Fibroblast of peridontal ligament (primary cell): Measurements from ENCODE around the gene VSIG10L2.
"Not testable (repeated sequence)": the region's sequence is repeated elsewhere in the genome, so short reads cannot be mapped to it uniquely, and the experiment has no call there.

Source experiments
- DNase-seq: peaks from one replicate; pipeline ENCODE4 v3.0.0-alpha.2; 2010; ENCODE audit errors: extremely low read depth

The VSIG10L2 gene

GRCh38 chr11:125945797-125946520 lies at the start of gene VSIG10L2:
Gene VSIG10L2 (plus strand): TSS chr11:125946044. CDS start chr11:125946056, 12 bp downstream.
- DNase-seq: no peak

- no peak for DNase-seq
Observed at GRCh38 chr11:125901872-125902271, 44.0 kb upstream of the VSIG10L2 start.

- no peak for DNase-seq
Observed at GRCh38 chr11:125902277-125902926, 43.4 kb upstream of the VSIG10L2 start.

GRCh38 chr11:125902927-125903710 lies 42.7 kb upstream of the VSIG10L2 start, which contains the start of gene PUS3:
Gene PUS3 (minus strand): TSS chr11:125903206. CDS start chr11:125896284, 6,922 bp downstream.
- peak; percentile 78 for DNase-seq

GRCh38 chr11:125903711-125904659 lies 41.9 kb upstream of the VSIG10L2 start, which contains the start of gene DDX25:
Gene DDX25 (plus strand): TSS chr11:125904508. CDS start chr11:125904518, 10 bp downstream.
- no peak for DNase-seq

GRCh38 chr11:125904678-125905077 lies 41.2 kb upstream of the VSIG10L2 start:
- DNase-seq: no peak

GRCh38 chr11:125910226-125910849 lies 35.5 kb upstream of the VSIG10L2 start:
- peak; percentile 12 for DNase-seq

GRCh38 chr11:125914601-125915000 lies 31.2 kb upstream of the VSIG10L2 start:
- DNase-seq: not testable (repeated sequence)

GRCh38 chr11:125916683-125917347 lies 29.0 kb upstream of the VSIG10L2 start:
- no peak for DNase-seq

GRCh38 chr11:125918140-125918840 lies 27.6 kb upstream of the VSIG10L2 start:
- DNase-seq: no peak

GRCh38 chr11:125921042-125921441 lies 24.8 kb upstream of the VSIG10L2 start:
- DNase-seq: no peak

- DNase-seq: no peak
Observed at GRCh38 chr11:125922156-125922555, 23.7 kb upstream of the VSIG10L2 start.

- DNase-seq: peak; percentile 79
Observed at GRCh38 chr11:125923012-125923579, 22.7 kb upstream of the VSIG10L2 start.

- no peak for DNase-seq
Observed at GRCh38 chr11:125923633-125924032, 22.2 kb upstream of the VSIG10L2 start.

- no peak for DNase-seq
Observed at GRCh38 chr11:125924384-125925007, 21.3 kb upstream of the VSIG10L2 start.

GRCh38 chr11:125925247-125925740 lies 20.6 kb upstream of the VSIG10L2 start:
- no peak for DNase-seq

GRCh38 chr11:125925804-125926203 lies 20.0 kb upstream of the VSIG10L2 start:
- no peak for DNase-seq

- DNase-seq: no peak
Observed at GRCh38 chr11:125926682-125927081, 19.2 kb upstream of the VSIG10L2 start.
